Measurements from ENCODE around the gene ARHGEF26.

The ARHGEF26 gene

DNA sequence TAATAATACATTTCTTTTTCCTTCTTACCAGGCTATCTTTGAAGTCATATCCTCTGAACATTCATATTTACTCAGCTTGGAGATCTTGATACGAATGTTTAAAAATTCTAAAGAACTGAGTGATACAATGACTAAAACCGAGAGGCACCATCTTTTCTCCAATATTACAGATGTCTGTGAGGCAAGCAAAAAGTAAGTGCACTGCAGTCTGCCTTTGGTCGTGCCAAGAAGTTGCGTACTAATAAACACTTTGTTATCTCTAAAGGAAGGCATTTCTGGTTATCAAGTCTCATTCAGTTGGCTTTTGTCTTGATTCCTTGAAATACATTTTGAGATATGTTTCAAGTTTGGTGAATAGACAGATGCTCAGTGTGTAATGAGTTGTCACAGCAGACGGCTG is 31.6 kb downstream of the ARHGEF26 start:
- DNase-seq (ENCODE audit: low read depth in 1 of 2, low spot score in 1 of 2): no peak

DNA sequence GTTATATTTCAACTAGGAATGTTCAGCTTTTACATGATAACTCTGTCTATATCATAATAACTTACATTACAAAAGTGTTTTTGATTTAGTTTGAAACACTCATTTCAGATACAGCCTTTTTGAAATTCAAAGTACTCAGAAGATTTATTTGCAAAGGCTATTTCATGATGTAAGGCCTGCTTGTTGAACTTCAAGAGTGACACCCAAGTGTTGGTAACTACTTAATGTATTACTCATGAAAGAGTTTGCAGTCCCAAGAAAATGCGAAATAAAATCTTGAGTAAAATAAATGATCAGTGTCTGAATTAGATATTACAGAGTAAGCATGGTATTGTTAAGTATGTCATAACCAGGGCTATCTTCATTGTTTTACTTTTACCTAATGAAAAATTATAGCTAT is 35.3 kb downstream of the ARHGEF26 start:
- no peak for DNase-seq (ENCODE audit: low read depth in 1 of 2, low spot score in 1 of 2)

DNA sequence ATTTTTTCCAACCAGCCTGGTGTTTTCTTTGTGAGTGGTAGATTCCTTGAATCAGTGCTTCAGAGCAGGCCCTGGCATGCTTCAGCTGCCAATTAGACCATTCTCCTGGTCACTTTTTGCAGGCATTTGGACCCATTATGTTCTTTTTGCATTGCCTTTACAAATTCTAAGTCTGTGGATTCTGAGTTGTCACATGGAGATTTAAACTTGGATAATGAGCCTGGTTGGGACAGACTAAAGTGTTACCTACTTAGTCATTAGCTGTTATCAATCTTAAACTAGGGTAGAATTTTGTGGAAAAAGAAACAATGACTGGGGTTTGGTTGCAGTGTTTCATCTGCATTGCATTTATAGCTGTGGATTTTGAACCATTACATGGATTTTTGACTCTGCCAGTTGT is 40.6 kb downstream of the ARHGEF26 start:
- no peak for DNase-seq (ENCODE audit: low read depth in 1 of 2, low spot score in 1 of 2)

DNA sequence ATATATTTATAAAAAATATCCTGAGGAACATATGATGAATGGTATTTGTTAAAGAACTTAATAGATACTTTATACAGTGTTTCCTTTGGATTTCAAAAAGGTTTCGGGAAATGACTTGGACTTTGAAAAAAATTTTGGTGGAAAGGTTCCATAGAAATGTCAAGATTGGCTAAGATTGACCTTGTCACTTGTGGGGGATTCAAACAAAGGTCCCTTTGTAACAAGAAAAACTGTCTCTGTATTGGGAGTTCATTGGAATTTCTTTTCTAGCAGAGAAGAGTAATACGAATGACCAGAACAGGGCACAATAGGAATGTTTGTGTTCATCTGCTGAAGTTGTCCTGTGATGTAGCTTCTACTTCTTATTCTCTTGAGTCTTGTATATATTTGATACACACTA is 43.2 kb downstream of the ARHGEF26 start:
- DNase-seq (ENCODE audit: low read depth in 1 of 2, low spot score in 1 of 2): no peak

DNA sequence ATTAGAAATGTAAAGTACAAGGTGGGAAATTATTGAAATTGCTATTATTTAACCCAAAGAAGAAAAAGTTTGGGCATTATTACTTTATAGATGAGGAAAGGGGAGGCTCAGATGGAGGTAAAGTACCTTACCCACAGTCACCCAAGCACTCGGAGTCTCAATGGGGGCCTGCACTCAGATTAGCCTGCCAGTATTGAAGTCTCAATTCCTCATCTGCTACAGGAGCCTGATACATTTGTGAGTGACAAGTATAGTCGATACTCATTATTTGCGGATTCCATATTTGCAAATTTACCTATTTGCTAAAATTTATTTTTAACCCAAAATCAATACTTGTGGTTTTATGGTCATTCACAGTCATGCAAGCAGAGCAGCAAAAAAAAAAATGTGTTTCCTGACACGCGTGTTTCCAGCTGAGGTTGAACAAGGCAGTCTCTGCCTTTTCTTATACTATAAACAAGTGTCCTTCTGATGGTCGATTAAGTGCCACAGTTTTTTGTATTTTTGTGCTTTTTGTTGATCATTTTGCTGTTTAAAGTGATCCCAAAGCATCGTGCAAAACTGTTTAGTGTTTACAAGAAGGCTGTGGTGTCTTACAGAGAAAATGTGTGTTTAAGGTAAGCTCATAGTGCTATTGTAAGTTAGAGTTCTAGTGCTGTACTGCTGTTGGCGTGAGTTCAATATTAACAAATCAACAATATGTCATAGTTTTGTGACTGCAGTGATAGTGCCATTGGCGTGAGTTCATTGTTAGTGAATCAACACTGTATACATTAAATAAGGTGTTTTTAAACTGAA is 48.0 kb downstream of the ARHGEF26 start:
- no peak for DNase-seq (ENCODE audit: low read depth in 1 of 2, low spot score in 1 of 2)

GRCh38 chr3:154169796-154170110 is 48.6 kb downstream of the ARHGEF26 start:
- no peak for DNase-seq (ENCODE audit: low read depth in 1 of 2, low spot score in 1 of 2)

GRCh38 chr3:154170300-154170699 is 49.1 kb downstream of the ARHGEF26 start:
- DNase-seq (ENCODE audit: low read depth in 1 of 2, low spot score in 1 of 2): no peak

DNA sequence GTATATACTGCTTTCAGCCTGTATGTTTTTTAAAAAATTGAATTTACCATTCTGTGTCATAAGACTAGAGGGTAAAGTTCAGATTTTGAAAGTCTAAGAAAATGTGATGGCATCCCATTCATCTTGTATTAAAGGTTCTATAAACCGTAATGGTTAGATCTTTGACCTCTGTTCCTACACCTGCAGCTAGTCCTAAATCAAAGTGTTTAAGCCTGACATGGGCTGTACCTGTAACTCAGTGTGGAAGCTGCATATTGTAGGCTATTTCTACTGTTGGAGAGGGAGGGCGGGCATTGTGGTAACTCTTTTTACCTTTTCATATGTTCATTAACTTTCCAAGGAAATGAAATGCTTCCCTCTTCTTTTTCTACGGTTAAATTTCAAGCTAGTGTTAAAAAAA is 53.9 kb downstream of the ARHGEF26 start:
- no peak for DNase-seq (ENCODE audit: low read depth in 1 of 2, low spot score in 1 of 2)

- DNase-seq (ENCODE audit: low read depth in 1 of 2, low spot score in 1 of 2): no peak
Measured at GRCh38 chr3:154176036-154176435, 54.8 kb downstream of the ARHGEF26 start.

- DNase-seq (ENCODE audit: low read depth in 1 of 2, low spot score in 1 of 2): no peak
Measured at GRCh38 chr3:154177406-154177805, 56.2 kb downstream of the ARHGEF26 start.

- no peak for DNase-seq (ENCODE audit: low read depth in 1 of 2, low spot score in 1 of 2)
Measured at GRCh38 chr3:154178172-154178571, 57.0 kb downstream of the ARHGEF26 start.

DNA sequence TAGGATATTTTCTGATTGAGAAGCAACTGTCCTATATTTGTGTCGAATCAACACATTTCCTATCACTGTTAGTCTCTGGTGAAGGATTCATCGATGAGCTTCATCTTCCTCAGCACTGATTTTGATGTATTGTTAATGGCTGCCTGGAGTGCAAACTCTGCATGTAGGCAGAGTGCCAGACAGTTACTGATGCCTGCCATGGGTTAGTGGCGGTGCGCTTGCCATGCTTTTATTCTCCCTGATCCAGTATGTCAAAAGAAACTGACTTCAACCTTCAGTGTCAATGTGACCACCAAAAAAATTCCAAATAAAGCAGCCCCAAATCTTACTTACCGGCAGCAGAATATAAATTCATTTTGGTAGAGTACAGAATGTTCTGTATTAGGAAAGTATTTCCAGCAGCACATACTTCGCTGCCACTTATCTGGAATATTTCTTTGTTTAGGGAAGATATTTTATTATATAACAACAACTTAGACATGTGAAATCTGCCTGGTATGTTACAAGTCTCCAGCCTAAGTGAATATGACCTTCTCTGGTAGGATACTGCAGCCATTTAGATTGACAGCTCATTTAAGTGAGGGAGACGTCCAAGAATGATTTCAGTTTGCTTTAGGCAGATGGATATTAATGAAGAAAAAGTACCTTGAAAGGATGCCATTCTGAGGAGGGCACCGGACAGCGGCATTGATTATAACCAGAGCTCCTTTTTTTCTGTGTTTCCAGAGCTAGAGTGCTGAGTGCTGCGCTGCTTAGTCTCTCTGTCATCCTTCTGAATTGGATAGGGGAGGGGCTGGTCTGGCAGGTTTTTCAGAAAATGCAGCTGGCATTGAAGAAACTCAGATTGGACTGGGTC is 59.9 kb downstream of the ARHGEF26 start:
- DNase-seq (ENCODE audit: low read depth in 1 of 2, low spot score in 1 of 2): no peak

DNA sequence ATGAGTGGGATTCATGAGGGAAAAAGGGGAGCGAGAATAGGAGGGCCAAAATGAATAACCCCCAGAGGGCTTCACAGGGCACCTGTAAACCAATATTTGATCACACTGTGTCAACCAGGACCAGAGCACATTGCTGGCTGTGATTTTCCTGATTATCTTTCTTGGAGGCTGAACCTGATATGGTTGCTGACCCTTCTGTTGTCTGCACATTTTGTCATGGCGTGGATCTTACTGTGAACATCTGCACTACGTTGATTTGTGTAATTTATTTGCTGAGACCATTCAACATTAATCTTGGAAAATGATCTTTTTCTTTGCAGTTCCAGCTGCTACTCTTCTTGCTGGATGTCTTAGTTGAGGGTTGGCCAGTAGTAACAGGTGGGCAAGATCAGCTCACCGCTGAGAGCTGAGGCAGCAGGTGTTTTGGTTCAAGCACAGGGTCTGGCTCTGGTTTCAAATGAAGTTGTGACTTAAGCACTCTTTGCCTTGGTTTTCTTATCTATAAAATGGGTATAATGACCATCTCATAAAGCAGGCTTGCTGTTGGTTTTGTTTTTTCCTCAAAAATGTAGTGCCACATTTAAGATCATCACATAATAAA is 61.2 kb downstream of the ARHGEF26 start:
- no peak for DNase-seq (ENCODE audit: low read depth in 1 of 2, low spot score in 1 of 2)

- DNase-seq (ENCODE audit: low read depth in 1 of 2, low spot score in 1 of 2): no peak
Measured at GRCh38 chr3:154182975-154183374, 61.8 kb downstream of the ARHGEF26 start.

- DNase-seq (ENCODE audit: low read depth in 1 of 2, low spot score in 1 of 2): no peak
Measured at GRCh38 chr3:154184582-154184981, 63.4 kb downstream of the ARHGEF26 start.

DNA sequence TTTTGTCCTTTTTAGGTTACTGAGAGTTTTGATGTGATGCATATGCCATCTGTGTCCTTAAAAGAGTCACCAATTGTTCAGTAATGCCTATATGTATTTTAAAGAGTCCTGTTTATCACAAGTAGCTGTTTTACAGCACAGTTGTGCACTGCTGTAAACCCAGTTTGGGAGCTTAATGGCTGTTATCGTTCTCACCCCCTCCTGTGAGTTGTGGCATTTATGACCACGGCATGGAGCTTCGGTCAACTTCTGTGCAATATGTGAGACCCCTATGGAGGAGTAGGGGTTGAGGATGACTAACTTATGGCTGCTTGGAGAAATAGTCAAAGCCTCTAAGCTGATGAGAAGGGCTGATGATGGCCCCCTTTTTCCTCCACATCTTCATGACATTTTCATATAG is 67.2 kb downstream of the ARHGEF26 start:
- no peak for DNase-seq (ENCODE audit: low read depth in 1 of 2, low spot score in 1 of 2)

GRCh38 chr3:154188846-154189245 is 67.7 kb downstream of the ARHGEF26 start:
- DNase-seq (ENCODE audit: low read depth in 1 of 2, low spot score in 1 of 2): no peak

DNA sequence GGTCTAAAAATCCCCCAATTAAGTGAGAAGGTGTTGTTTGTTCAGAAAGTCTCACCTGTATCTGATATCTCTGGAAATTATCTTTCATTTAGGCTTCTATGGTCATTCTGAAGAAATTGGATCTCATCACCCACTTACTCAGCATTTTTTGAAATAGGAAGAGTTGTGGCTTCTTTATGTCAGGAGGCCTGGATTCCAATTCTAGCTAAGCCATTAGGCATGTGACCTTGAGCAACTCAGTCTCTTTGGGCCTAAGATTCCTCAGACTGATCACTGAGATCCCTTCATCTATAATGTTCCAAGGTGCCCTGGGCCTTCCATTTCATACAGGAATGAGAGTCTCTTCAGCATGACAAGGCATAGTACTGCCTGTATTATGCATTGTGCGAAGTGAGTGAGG is 70.3 kb downstream of the ARHGEF26 start:
- no peak for DNase-seq (ENCODE audit: low read depth in 1 of 2, low spot score in 1 of 2)

- no peak for DNase-seq (ENCODE audit: low read depth in 1 of 2, low spot score in 1 of 2)
Measured at GRCh38 chr3:154192225-154192624, 71.0 kb downstream of the ARHGEF26 start.

DNA sequence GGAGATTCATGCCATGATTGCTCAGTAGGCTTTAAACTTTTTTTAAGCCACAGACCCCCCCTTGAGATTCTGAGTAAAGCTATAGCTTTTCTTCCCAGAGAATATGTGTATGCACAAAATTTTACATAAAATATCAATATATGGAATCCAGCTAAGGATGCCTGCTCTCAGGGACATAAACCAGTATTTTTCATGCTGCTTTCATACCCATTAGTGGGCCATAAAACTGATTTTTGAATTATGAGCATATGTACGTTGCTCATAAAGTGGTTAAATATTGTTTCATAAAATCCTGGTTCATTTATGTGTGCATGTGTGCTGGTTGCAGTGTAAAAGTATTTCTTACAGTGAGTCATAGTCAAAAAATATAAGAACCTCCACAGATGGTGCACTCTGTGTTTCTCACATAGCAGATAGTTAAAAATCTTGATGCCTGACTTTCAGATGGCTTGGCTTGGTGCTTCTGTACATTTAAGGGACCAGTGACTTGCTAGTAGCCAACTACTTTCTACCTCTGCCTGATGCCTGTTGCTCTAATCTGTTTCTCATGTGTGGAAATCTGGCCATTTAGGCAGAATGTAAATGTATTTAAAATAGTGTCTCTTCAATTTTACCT is 71.9 kb downstream of the ARHGEF26 start:
- no peak for DNase-seq (ENCODE audit: low read depth in 1 of 2, low spot score in 1 of 2)

DNA sequence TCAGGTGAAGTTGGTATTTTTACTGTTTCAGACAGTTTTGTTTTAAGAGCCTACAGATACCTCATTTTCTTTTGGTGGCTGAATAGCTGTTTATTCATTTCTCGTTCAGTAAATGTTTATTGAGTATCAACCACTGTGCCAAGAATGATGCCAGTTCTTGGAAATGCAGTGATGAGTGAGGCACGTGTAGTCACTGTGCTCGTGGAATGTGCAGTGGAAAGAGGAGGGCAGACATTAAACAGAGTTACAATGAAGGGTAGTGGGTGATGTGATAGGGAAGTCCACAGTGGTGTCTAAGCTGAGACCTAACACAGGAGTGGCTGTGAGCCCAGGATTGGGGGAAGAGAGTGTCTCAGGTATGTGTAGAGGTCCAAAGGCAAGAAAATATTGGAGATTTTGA is 73.7 kb downstream of the ARHGEF26 start:
- DNase-seq (ENCODE audit: low read depth in 1 of 2, low spot score in 1 of 2): no peak

Data from activated T-helper 1 cell treated with anti-CD3 and anti-CD28 coated beads, Interleukin-2, amount 50 U/mL, for 16 hours (primary cell).